HG02981 (cell line): Measurements from ENCODE around the gene GSTO1.

Experiments
- ATAC-seq: cut with Tn5 transposase; IDR thresholded peaks from one replicate; pipeline ENCODE4 v1.9.1; 2021; ENCODE audit warnings: mild to moderate bottlenecking, moderate library complexity; ENCODE audit not compliant: unreplicated experiment

GSTO1 gene

GRCh38 chr10:104273899-104274575, 19.3 kb downstream of the GSTO1 start:
- ATAC-seq: no peak

GRCh38 chr10:104274762-104275721, 20.4 kb downstream of the GSTO1 start:
- ATAC-seq: peak; percentile 84

GRCh38 chr10:104276192-104276591, 21.5 kb downstream of the GSTO1 start:
- ATAC-seq: no peak

- ATAC-seq: no peak
These were observed 23.1 kb downstream of the GSTO1 start for GRCh38 chr10:104277785-104278184.

GRCh38 chr10:104279550-104280259, 25.0 kb downstream of the GSTO1 start:
- ATAC-seq: no peak

GRCh38 chr10:104281694-104282093, 27.0 kb downstream of the GSTO1 start:
- ATAC-seq: no peak

- ATAC-seq: no peak
These were observed 30.2 kb downstream of the GSTO1 start for GRCh38 chr10:104284846-104285245.

GRCh38 chr10:104286939-104287338, 32.2 kb downstream of the GSTO1 start:
- ATAC-seq: no peak

GRCh38 chr10:104288355-104288754, 33.7 kb downstream of the GSTO1 start:
- ATAC-seq: no peak

GRCh38 chr10:104291439-104291951, 36.8 kb downstream of the GSTO1 start:
- ATAC-seq: peak; percentile 99

GRCh38 chr10:104293011-104293410, 38.3 kb downstream of the GSTO1 start:
- no peak for ATAC-seq

GRCh38 chr10:104293781-104294321, 39.2 kb downstream of the GSTO1 start:
- ATAC-seq: no peak

GRCh38 chr10:104296687-104297436, 42.2 kb downstream of the GSTO1 start:
- no peak for ATAC-seq

GRCh38 chr10:104297697-104298660, 43.3 kb downstream of the GSTO1 start:
- ATAC-seq: no peak

GRCh38 chr10:104299031-104299904, 44.6 kb downstream of the GSTO1 start:
- no peak for ATAC-seq

- ATAC-seq: no peak
These were observed 45.5 kb downstream of the GSTO1 start for GRCh38 chr10:104300002-104300735.

- ATAC-seq: no peak
These were observed 46.1 kb downstream of the GSTO1 start for GRCh38 chr10:104300736-104301292.
